Measurements from ENCODE around the gene CT47B1. TPM values are rescaled to one million over a fixed set of nuclear protein-coding genes. Genes with fewer than 3 reads are reported as not detected.
"Not testable (repeated sequence)": the region's sequence is repeated elsewhere in the genome, so short reads cannot be mapped to it uniquely, and the experiment has no call there.

CT47B1 gene
- total RNA-seq (not detected), polyA plus RNA-seq (not detected)
- long read RNA-seq, donor 1, result 0 reads
- long read RNA-seq, donor 2, result 0 reads
- long read RNA-seq, donor 3, result 0 reads
- long read RNA-seq, donor 4, result 0 reads
- long read RNA-seq, donor 5, result 0 reads
- long read RNA-seq, donor 6, result 0 reads
- long read RNA-seq, donor 7, result 0 reads
- long read RNA-seq, donor 8, result 0 reads
- long read RNA-seq, donor 9, result 0 reads
- long read RNA-seq, donor 10, result 0 reads

DNA sequence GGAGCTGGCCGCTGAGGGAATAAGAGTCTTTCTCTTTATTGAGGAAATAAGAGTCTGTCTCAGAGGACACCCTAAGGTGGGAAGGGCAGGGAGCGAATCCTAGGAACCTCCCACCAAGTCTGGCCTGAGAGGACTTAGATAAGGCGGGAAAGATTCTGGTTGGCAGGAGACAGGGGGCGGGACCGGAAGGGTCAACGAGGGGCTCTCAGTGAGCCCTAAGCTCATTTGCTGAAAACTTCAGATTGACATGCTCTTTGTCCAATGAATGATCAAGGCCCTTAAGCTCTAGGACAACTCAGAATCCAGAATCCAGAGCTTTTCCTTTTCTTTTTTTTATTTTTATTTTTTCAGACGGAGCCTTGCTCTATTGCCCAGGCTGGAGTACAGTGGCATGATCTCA lies at the start of gene CT47B1:
Gene CT47B1 (minus strand): TSS at position 101 of the 400 bp plus-strand sequence. CDS start 196 bp downstream, outside the sequence.
- no CpG with 5 or more reads among the region's 7 CpGs for WGBS
- not testable (repeated sequence) for H3K36me3 ChIP-seq (ENCODE audit: control insufficient read depth in 2 of 2, insufficient read depth in 2 of 2, low read length in 1 of 2); H3K4me3 ChIP-seq (ENCODE audit: low read length in 2 of 2); H3K27me3 ChIP-seq (ENCODE audit: control insufficient read depth in 2 of 2, insufficient read depth in 1 of 2, low read length in 1 of 2); H3K27ac ChIP-seq (ENCODE audit: low read depth in 1 of 2, low read length in 1 of 2); H3K4me1 ChIP-seq (ENCODE audit: control insufficient read depth in 2 of 2, insufficient read depth in 2 of 2, low read length in 2 of 2); DNase-seq (ENCODE audit: low read depth in 6 of 9, low spot score in 9 of 9); H3K9me3 ChIP-seq (ENCODE audit: control insufficient read depth in 2 of 2, insufficient read depth in 1 of 2, low read length in 1 of 2)

DNA sequence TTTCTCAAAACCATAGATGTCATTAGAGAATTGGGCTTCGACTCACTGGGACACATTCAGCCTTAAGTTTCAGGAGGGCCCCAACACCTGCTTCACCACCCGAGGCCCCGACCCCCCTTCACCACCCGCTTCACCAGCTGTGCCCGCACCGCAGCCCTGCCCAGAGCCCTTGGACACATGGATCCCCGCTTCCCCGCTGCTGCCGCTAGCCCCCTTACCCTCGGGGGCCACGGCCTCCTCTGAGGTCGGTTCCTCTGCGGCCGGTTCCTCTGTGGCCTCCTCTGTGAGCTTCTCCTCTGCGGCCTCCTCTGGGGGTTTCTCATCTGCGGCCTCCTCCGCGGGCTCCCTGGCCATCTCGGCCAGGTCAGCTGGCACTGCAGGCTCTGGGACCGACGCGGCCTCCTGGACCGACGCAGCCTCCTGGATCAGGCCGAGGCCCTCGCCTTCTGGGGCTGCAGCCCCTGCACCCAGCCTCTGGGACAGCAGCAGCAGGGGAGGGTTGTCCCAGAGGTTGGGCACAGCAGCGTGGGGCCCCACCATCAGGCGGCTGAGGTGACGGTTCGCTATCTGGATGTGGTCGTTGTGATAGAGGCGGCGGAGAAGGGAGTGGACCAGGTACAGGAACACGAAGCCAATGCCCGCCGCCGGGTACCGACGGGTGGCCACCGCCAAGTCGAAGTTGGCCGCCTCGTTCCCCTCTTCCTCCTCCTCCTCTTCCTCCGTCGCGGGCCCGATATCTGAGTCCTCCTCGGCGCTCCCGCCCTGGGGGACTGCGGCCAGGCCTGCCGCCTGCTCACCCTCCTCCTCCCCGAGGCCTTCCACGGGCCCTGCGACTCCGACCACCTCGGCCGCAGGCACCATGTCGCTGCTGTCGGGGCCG lies 748 bp downstream of the CT47B1 start:
- H3K4me1 ChIP-seq (ENCODE audit: control insufficient read depth in 2 of 2, insufficient read depth in 2 of 2, low read length in 2 of 2), result no peaks in the 10 kb centered on the region
- DNase-seq (ENCODE audit: low read depth in 6 of 9, low spot score in 9 of 9), result no peak
- no peaks in the 10 kb centered on the region for H3K27me3 ChIP-seq (ENCODE audit: control insufficient read depth in 2 of 2, insufficient read depth in 1 of 2, low read length in 1 of 2)
- H3K4me3 ChIP-seq (ENCODE audit: low read length in 2 of 2), result no peak overlapping the region
- H3K36me3 ChIP-seq (ENCODE audit: control insufficient read depth in 2 of 2, insufficient read depth in 2 of 2, low read length in 1 of 2), result no peaks in the 10 kb centered on the region
- WGBS, result 98% methylated on average over 58 of the region's 61 CpGs
- H3K27ac ChIP-seq (ENCODE audit: low read depth in 1 of 2, low read length in 1 of 2), result no peak overlapping the region
- peaks cover 0 to 9% of the 10 kb centered on the region in 2 donors for H3K9me3 ChIP-seq (ENCODE audit: control insufficient read depth in 2 of 2, insufficient read depth in 1 of 2, low read length in 1 of 2)

DNA sequence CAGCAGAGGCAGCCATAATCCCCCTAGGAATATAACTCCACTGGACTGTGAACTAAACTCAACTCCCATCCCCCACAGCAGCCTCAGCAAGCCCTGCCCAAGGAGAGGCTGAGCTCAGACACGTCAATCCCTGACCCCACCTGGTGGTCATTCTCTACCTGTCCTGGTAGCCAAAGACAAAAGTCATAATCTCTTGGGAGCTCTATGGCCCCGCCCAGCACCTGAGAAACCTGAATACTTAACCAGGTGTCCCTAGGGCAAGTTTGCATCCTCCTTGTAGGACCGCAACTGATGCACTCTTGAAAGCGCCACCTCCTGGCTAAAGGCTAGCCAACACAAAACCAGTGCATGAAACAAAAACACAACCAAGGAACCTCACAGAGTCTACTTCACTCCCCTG lies 18.4 kb downstream of the CT47B1 start:
- H3K4me1 ChIP-seq (ENCODE audit: control insufficient read depth in 2 of 2, insufficient read depth in 2 of 2, low read length in 2 of 2), result no peaks in the 10 kb centered on the region
- no peak overlapping the region for H3K27ac ChIP-seq (ENCODE audit: low read depth in 1 of 2, low read length in 1 of 2)
- no peaks in the 10 kb centered on the region for H3K27me3 ChIP-seq (ENCODE audit: control insufficient read depth in 2 of 2, insufficient read depth in 1 of 2, low read length in 1 of 2)
- H3K9me3 ChIP-seq (ENCODE audit: control insufficient read depth in 2 of 2, insufficient read depth in 1 of 2, low read length in 1 of 2), result no peaks in the 10 kb centered on the region
- H3K36me3 ChIP-seq (ENCODE audit: control insufficient read depth in 2 of 2, insufficient read depth in 2 of 2, low read length in 1 of 2), result no peaks in the 10 kb centered on the region
- 61% methylated on average over 4 of the region's 4 CpGs for WGBS
- H3K4me3 ChIP-seq (ENCODE audit: low read length in 2 of 2), result no peak overlapping the region
- DNase-seq (ENCODE audit: low read depth in 6 of 9, low spot score in 9 of 9), result no peak

DNA sequence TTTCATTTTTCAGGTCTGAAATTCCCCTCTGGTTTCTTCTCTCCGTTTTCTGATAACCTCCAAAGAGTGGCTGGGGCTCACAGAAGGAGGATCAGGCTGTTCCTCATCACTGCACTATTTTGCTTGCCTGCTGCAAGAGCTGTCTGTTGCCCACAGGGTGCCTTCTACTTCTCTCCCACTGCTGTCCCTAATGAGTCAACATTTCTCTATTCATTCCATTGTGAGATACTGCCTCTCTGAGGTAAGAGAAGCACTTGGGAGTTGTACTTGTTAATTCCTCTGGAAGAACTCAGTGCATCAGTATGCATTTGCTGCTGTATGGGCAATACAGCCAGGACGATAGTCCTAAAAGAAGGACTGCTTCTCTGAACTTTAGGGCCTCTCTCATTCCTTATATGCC lies 34.8 kb downstream of the CT47B1 start:
- Histone ChIP-seq H3K9me3 (ENCODE audit: control insufficient read depth in 2 of 2, insufficient read depth in 1 of 2, low read length in 1 of 2) (no peaks in the 10 kb centered on the region), H3K4me3 (ENCODE audit: low read length in 2 of 2) (no peak overlapping the region), H3K36me3 (ENCODE audit: control insufficient read depth in 2 of 2, insufficient read depth in 2 of 2, low read length in 1 of 2) (no peaks in the 10 kb centered on the region), H3K4me1 (ENCODE audit: control insufficient read depth in 2 of 2, insufficient read depth in 2 of 2, low read length in 2 of 2) (no peaks in the 10 kb centered on the region), H3K27ac (ENCODE audit: low read depth in 1 of 2, low read length in 1 of 2) (no peak overlapping the region), H3K27me3 (ENCODE audit: control insufficient read depth in 2 of 2, insufficient read depth in 1 of 2, low read length in 1 of 2) (no peaks in the 10 kb centered on the region)
- no peak for DNase-seq (ENCODE audit: low read depth in 6 of 9, low spot score in 9 of 9)
- WGBS, result 82% methylated on average over 2 of the region's 2 CpGs

DNA sequence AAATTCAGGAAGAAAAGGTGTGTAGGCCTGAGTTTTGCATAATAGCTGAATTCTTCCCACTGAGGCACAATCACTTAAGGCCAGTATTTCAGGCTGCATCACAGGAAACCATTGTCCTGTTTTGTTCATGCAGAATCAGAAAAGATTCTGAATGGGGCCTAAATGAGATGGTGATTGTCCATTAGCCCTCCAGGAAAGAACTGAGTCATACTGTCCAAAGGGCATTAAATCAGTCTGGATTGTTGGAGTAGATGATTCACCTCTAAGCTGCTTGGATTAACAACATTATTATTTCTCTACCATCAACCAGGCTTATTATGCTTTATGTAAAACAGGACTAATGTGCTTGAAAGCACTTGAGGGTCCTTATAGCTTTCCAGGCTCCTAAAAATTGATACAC lies 36.2 kb downstream of the CT47B1 start:
- no peak overlapping the region for H3K27ac ChIP-seq (ENCODE audit: low read depth in 1 of 2, low read length in 1 of 2)
- no peak for DNase-seq (ENCODE audit: low read depth in 6 of 9, low spot score in 9 of 9)
- H3K4me3 ChIP-seq (ENCODE audit: low read length in 2 of 2), result no peak overlapping the region
- H3K27me3 ChIP-seq (ENCODE audit: control insufficient read depth in 2 of 2, insufficient read depth in 1 of 2, low read length in 1 of 2), result no peaks in the 10 kb centered on the region
- H3K36me3 ChIP-seq (ENCODE audit: control insufficient read depth in 2 of 2, insufficient read depth in 2 of 2, low read length in 1 of 2), result no peaks in the 10 kb centered on the region
- no peaks in the 10 kb centered on the region for H3K9me3 ChIP-seq (ENCODE audit: control insufficient read depth in 2 of 2, insufficient read depth in 1 of 2, low read length in 1 of 2)
- no peaks in the 10 kb centered on the region for H3K4me1 ChIP-seq (ENCODE audit: control insufficient read depth in 2 of 2, insufficient read depth in 2 of 2, low read length in 2 of 2)

DNA sequence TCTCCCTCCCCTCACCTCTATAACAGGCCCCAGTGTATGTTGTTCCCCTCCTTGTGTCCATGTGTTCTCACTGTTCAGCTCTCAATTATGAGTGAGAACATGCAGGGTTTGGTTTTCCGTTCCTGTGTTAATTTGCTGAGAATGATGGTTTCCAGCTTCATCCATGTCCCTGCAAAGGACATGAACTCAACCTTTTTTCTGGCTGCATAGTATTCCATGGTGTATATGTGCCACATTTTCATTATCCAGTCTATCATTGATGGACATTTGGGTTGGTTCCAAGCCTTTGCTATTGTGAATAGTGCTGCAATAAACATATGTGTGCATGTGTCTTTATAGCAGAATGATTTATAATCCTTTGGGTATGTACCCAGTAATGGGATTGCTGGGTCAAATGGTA lies 48.5 kb downstream of the CT47B1 start:
- whole genome bisulfite sequencing, result 97% methylated on average over 1 of the region's 1 CpG
- H3K9me3 ChIP-seq (ENCODE audit: control insufficient read depth in 2 of 2, insufficient read depth in 1 of 2, low read length in 1 of 2); H3K27ac ChIP-seq (ENCODE audit: low read depth in 1 of 2, low read length in 1 of 2); H3K4me1 ChIP-seq (ENCODE audit: control insufficient read depth in 2 of 2, insufficient read depth in 2 of 2, low read length in 2 of 2); DNase-seq (ENCODE audit: low read depth in 6 of 9, low spot score in 9 of 9); H3K27me3 ChIP-seq (ENCODE audit: control insufficient read depth in 2 of 2, insufficient read depth in 1 of 2, low read length in 1 of 2); H3K36me3 ChIP-seq (ENCODE audit: control insufficient read depth in 2 of 2, insufficient read depth in 2 of 2, low read length in 1 of 2); H3K4me3 ChIP-seq (ENCODE audit: low read length in 2 of 2): not testable (repeated sequence)

DNA sequence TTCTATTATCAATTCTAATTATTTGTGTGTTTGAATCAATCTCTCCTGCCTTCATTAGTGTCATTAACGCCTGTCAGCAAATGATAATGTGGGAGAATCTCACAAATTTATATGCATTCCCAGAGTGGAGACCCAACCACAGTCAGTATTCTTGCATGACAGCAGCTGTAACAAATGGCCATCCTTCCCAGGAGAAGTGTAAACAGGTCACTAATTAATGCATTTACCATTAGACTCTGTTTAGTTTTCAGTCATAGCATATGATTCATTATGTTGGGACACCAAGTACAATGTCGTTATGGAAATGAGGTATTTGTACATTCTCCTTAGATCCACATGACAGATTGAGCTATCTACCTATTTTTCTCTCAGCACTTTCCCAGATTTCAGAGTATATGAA lies 50.5 kb downstream of the CT47B1 start:
- no peak for DNase-seq (ENCODE audit: low read depth in 6 of 9, low spot score in 9 of 9)
- no peaks in the 10 kb centered on the region for H3K9me3 ChIP-seq (ENCODE audit: control insufficient read depth in 2 of 2, insufficient read depth in 1 of 2, low read length in 1 of 2)
- H3K27ac ChIP-seq (ENCODE audit: low read depth in 1 of 2, low read length in 1 of 2), result no peak overlapping the region
- H3K27me3 ChIP-seq (ENCODE audit: control insufficient read depth in 2 of 2, insufficient read depth in 1 of 2, low read length in 1 of 2), result no peaks in the 10 kb centered on the region
- 64% methylated on average over 2 of the region's 2 CpGs for WGBS
- no peaks in the 10 kb centered on the region for H3K4me1 ChIP-seq (ENCODE audit: control insufficient read depth in 2 of 2, insufficient read depth in 2 of 2, low read length in 2 of 2)
- no peaks in the 10 kb centered on the region for H3K36me3 ChIP-seq (ENCODE audit: control insufficient read depth in 2 of 2, insufficient read depth in 2 of 2, low read length in 1 of 2)
- H3K4me3 ChIP-seq (ENCODE audit: low read length in 2 of 2), result no peak overlapping the region

DNA sequence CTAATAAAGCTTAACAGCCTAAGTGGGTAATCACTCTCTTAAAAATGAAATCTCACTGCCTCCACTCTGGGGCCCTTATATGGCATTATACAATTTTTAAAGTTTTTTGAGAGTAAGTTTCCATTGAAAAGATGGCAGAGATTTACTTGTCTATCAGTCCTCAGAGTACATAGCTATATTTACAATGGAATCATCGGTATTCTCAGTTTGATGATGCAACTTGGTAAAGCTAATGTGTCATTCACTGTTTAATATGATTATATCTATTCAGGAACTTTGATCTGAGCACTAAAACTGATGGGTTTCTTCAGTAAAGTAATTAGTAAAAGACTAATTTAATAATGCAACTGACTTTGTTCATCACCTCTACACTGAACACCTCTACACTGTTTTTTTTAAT lies 51.6 kb downstream of the CT47B1 start:
- Histone ChIP-seq H3K9me3 (ENCODE audit: control insufficient read depth in 2 of 2, insufficient read depth in 1 of 2, low read length in 1 of 2) (no peaks in the 10 kb centered on the region), H3K27ac (ENCODE audit: low read depth in 1 of 2, low read length in 1 of 2) (no peak overlapping the region), H3K27me3 (ENCODE audit: control insufficient read depth in 2 of 2, insufficient read depth in 1 of 2, low read length in 1 of 2) (no peaks in the 10 kb centered on the region), H3K36me3 (ENCODE audit: control insufficient read depth in 2 of 2, insufficient read depth in 2 of 2, low read length in 1 of 2) (no peaks in the 10 kb centered on the region), H3K4me3 (ENCODE audit: low read length in 2 of 2) (no peak overlapping the region), H3K4me1 (ENCODE audit: control insufficient read depth in 2 of 2, insufficient read depth in 2 of 2, low read length in 2 of 2) (no peaks in the 10 kb centered on the region)
- no peak for DNase-seq (ENCODE audit: low read depth in 6 of 9, low spot score in 9 of 9)
- WGBS, result 93% methylated on average over 1 of the region's 1 CpG

DNA sequence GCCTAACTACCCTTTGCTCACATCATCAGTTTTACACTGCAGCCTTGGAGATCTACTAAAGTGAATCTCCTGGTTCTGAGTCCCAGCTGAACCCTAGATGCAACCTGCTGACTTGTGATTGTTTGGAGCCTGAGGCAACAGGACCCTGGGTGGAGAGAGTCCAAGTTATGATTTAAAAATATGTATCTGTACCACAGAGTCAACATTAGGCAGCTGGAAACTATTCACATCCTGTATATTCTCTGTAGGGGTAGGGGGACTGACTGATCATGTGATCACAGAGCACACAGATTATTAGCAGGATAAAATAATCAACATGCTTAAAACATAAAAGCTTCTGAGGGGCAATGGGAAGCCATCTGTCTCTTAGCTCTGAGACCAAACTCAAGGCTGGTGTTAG lies 52.1 kb downstream of the CT47B1 start:
- Histone ChIP-seq H3K27me3 (ENCODE audit: control insufficient read depth in 2 of 2, insufficient read depth in 1 of 2, low read length in 1 of 2) (no peaks in the 10 kb centered on the region), H3K4me3 (ENCODE audit: low read length in 2 of 2) (no peak overlapping the region), H3K4me1 (ENCODE audit: control insufficient read depth in 2 of 2, insufficient read depth in 2 of 2, low read length in 2 of 2) (no peaks in the 10 kb centered on the region), H3K9me3 (ENCODE audit: control insufficient read depth in 2 of 2, insufficient read depth in 1 of 2, low read length in 1 of 2) (no peaks in the 10 kb centered on the region), H3K27ac (ENCODE audit: low read depth in 1 of 2, low read length in 1 of 2) (no peak overlapping the region), H3K36me3 (ENCODE audit: control insufficient read depth in 2 of 2, insufficient read depth in 2 of 2, low read length in 1 of 2) (no peaks in the 10 kb centered on the region)
- no peak for DNase-seq (ENCODE audit: low read depth in 6 of 9, low spot score in 9 of 9)

Data from thymus (tissue), 14 donors.